NCI-H748 (cell line): ENCODE measurements around the gene CAMK2N2.

ENCODE experiments used
- DNase-seq: peaks from one replicate; lab custom pipeline; 2025; ENCODE audit not compliant: unreplicated experiment; lab: John Stamatoyannopoulos, UW

CAMK2N2 gene

DNA sequence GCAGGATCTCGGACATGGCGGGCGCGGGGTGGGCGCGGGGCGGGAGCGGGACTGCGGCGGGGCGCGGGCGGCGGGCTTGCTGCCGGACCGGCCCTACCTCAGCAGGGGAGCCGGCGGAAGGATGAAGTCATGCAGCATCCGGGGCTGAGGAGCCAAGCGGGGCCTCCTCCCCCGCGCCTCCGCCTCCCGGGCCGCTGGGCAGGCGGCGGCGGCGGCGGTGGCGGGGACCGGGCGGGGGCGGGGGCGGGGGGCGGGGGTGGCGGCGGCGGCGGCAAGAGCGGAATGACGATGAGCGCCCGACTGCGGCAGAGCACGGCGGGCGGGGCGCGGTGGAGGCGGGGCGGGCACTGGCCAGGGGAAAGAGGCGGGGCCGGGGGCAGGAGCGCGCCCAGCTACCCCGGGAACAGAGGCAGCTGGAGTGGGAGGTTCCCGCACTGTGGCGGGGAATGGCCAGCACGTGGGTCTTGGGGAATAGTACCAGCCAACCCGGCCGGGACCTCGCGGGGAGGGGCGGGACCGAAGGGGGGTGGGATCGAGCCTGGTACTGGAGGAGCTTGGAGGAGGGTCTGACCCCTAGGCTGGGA, at the start of gene CAMK2N2:
CAMK2N2 (minus strand) TSS at position 284 of the 584 bp plus-strand sequence; CDS start at position 16, 268 bp downstream.
- DNase-seq: peak; percentile 94

DNA sequence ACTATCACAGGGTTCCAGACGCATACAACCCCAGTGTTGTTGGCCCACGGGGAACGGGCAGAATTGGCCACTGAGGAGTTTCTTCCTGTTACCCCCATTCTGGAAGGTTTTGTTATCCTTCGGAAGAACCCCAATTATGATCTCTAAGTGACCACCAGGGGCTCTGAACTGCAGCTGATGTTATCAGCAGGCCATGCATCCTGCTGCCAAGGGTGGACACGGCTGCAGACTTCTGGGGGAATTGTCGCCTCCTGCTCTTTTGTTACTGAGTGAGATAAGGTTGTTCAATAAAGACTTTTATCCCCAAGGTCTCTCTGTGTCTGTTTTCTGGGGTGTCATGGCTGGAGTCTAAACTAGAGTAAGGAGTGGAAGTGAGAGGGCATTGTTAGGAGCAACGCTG, 47.4 kb upstream of the CAMK2N2 start:
- no peak for DNase-seq

DNA sequence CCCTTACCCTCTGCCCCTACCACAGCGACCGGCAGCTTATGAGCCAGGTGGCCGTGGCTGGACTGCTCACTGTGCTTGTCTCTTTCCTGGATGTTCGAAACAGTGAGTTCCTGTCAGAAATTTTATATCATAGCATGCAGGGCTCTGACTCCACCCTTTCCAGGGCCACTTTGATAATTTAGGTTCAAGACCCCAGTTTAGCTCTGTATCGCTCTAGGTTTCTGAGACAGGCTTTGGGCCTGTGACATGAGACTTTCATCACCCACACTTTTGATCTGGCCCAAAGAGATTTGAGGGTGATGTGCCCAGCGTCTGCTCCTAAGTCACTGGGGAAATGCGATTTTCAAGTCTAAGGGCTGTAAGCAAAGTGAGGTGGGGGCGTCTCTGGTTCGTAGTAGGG, 46.6 kb upstream of the CAMK2N2 start:
- DNase-seq: no peak

DNA sequence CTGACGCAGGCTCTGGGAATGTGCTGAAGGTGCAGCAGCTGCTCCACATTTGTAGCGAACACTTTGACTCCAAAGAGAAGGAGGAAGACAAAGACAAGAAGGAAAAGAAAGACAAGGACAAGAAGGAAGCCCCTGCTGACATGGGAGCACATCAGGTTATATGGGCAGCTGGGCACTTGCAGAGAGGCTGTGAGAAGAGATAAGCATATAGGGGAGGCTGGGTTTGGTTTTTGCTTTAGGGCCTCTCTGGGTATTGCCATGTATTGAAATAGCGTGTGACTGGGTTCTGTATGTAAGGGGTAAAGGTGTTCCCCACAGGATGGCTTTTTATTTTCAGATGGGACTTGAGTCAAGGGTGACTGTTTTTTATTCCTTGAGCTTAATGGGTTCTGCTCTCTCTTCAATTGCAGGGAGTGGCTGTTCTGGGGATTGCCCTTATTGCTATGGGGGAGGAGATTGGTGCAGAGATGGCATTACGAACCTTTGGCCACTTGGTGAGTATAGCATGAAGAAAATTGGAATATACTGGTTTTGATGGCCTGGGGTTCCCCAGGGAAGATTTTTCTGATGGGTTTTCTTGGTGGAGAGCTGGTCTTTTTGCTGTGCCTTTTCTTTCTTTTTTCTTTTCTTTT, 45.1 kb upstream of the CAMK2N2 start:
- DNase-seq: no peak

DNA sequence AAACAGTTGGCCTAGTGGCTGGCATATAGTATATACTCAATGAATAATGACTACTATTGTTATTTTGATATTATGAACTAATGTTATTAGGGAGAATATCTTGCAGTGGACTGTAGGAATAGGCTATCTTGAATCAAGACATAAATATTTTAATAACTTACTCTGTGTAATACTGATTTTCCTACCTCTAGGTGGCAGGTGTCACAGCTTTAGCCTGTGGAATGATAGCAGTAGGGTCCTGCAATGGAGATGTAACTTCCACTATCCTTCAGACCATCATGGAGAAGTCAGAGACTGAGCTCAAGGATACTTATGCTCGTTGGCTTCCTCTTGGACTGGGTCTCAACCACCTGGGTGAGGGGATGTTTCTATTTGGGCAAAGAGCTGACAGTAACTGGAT, 44.2 kb upstream of the CAMK2N2 start:
- no peak for DNase-seq

DNA sequence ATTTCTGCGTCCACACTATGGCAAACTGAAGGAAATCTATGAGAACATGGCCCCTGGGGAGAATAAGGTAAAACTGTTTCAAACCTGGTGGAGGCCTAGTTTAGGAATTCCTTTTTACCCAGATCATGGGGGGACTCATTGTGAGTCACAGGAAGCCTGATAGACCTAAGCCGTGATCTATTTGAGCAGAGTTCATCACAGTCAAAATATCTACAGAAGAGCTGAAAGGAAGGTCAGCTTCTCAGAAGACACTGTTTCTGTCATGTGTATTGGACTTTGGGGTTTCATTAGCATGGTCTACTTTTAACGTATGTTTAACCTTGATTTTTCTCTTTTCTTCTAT, 39.0 kb upstream of the CAMK2N2 start:
- DNase-seq: no peak

DNA sequence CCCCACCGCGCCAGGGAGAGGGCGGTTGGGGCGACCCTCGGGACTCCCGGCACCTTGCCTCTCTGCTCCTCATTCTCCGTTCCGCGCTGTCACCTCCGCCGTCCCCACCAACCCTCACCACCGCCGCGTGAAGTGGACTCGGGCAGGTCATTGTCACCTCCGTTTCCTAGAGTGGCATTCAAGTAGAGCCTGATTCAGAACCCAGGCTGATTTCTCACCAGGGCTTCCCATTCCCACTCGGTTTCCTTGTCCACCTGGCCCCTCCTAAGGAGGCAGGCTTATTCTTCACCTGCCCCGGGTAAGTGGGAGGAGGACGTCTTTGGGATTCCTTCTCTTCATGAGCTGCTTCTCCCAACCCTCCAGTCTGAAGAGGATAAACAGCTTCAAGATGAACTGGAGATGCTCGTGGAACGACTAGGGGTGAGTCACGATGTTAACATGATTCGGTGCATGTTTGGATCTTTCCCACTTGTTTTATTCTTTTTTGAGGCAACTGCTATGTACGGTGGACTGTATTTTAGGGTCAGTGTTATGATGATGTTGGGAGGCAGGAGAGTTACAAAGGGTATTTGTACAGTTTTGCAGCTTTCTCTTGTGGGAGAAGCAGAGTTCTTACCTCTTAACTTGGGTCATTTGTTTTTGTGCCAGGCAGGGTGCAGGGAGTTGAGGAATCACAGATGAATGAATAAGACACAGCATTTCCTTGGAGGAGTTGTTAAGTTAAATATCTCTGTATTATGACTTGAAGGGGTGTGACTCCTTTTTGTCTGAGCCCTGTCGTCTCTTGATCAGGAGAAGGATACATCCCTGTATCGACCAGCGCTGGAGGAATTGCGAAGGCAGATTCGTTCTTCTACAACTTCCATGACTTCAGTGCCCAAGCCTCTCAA, 38.4 kb upstream of the CAMK2N2 start:
- DNase-seq: no peak

DNA sequence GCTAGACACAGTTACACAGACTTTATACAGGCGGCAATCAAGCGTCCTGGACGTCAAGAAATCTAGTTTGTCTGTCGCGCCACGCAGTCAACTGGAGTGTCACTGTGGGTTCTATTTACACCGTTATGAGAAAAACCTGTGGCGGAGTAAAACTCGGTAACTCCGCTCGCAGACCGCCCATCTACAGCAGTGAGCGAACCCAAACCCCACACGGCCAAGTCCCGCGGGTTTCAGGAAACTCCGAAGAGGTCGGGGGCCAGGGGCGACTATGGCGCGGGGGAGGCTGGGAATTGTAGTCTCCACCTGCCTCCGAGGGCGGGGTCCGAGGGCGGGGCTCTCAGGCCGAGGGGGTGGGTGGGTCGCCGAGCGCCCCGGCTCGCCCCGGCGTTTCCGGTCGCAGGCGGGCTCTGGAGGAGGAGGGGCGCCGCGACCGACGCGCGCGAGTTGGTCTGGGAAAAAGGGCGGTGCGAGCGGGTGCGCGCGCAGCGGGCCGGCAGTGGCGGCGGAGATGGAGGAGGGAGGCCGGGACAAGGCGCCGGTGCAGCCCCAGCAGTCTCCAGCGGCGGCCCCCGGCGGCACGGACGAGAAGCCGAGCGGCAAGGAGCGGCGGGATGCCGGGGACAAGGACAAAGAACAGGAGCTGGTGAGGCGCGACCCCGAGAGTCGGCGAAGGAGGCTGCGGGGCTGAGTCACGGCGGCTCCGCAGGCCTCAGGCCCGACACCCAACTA, 37.6 kb upstream of the CAMK2N2 start, which contains the start of gene PSMD2:
PSMD2 (plus strand) TSS at position 483 of the 729 bp plus-strand sequence; CDS start at position 509, 26 bp downstream.
- DNase-seq: peak; percentile 94

DNA sequence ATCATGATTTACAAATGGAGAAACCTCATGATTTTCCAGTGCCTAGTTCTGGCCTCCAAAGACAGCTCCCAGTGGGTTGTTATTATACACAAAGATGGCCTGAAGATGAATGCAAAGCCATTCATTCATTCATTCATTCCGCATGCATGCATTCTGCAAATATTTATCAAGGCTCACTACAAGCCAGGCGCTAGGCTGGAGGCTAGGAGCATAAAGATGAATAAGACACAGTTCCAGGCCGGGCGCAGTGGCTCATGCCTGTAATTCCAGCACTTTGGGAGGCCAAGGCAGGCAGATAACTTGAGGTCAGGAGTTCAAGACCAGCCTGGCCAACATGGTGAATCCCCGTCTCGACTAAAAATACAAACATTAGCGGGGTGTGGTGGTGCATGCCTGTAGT, 35.3 kb upstream of the CAMK2N2 start:
- DNase-seq: no peak

DNA sequence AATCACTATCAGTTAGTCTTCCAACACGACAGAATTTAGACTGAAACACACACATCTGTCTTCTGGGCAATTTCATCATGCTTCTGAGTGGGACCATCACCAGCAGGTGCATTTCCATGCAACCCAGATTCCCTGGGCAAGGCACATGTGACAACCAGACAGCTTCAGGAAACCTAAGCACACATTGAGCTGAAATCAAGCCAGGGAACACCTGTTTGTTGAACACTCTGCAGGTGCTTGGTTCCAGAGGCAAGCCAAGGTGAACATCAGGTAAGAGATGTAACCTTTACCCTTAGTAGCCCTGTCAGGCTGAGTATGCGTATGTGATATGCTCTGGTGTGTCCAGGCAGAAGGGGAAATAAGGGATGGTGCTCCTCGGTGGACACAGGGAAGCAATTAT, 34.4 kb upstream of the CAMK2N2 start:
- no peak for DNase-seq

DNA sequence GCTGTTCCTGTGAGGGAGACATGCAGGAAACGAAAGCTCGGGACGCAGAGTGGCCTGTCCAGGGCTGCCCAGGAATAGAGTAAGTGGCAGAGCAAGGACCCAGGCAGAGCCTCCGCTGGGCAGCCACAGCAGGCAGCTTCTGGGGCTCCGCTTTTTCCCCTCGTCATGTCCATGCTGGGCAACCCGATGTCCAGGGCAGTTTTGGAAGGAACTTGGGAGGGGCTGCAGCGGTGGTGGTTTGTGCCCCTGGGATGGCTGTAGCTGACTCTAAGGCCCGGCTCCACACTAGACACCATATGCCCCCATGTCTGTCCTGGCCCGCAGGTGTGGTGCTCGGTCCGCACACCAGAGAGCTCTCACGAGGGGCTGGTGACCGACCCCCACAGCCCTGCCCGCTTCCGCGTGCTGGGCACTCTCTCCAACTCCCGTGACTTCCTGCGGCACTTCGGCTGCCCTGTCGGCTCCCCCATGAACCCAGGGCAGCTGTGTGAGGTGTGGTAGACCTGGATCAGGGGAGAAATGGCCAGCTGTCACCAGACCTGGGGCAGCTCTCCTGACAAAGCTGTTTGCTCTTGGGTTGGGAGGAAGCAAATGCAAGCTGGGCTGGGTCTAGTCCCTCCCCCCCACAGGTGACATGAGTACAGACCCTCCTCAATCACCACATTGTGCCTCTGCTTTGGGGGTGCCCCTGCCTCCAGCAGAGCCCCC, 30.5 kb upstream of the CAMK2N2 start:
- no peak for DNase-seq

DNA sequence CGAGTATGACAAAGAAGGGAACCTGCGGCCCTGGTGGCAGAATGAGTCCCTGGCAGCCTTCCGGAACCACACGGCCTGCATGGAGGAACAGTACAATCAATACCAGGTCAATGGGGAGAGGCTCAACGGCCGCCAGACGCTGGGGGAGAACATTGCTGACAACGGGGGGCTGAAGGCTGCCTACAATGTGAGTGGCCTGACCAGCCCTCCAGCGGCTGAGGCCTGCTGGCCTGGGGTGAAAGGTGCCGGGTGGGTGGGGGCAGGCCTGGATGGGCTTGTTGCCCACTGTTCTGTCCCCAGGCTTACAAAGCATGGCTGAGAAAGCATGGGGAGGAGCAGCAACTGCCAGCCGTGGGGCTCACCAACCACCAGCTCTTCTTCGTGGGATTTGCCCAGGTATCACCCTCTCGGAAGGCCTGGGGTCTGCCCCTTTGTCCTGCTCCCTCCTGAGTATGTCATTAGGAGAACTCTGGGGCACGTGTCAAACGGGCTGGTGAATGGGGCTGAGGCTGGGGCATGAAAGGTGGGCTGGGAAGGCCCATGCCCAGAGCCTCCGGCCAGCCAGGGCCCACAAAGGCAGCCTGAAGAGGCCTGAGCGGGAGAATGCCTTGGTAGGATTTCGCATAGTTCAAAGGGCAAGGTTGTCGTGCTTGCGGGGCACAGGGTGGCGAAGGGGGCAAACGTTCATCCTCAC, 29.8 kb upstream of the CAMK2N2 start:
- DNase-seq: no peak

DNA sequence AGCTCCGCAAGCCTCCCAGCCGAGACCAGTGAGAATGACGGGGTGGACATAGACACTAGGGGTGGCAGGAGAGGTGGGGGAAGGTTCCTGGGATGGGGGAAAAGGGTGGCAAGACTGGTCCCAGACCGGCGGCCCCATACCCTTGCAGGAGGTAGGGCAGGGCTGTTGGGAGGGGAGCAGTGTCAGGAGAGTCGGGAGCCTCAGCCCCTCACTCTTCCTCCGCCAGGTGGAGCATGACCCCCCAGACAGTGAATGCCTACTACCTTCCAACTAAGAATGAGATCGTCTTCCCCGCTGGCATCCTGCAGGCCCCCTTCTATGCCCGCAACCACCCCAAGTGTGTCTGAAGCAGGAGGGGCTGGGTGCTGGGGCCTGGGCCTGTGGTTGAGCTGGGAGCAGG, 29.0 kb upstream of the CAMK2N2 start:
- DNase-seq: no peak

DNA sequence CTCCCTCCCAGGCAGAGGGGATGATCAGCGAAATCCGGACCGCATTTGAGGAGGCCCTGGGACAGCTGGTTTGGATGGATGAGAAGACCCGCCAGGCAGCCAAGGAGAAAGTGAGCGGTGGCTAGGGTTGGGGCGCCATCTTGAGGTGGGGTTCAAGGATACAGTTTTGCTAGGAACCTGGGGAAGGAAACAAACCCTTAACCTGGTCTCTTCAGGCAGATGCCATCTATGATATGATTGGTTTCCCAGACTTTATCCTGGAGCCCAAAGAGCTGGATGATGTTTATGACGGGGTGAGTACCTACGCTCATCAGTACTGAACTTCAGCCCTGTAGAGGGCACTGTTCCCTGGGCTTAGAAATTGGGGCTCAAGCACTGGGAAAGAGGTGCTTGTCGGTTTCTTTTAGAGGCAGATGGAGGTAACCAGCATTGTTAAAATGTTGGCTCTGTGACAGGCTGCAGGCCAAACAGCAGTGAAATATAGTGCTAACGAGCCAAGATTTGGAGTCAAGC, 28.1 kb upstream of the CAMK2N2 start:
- peak; percentile 50 for DNase-seq

DNA sequence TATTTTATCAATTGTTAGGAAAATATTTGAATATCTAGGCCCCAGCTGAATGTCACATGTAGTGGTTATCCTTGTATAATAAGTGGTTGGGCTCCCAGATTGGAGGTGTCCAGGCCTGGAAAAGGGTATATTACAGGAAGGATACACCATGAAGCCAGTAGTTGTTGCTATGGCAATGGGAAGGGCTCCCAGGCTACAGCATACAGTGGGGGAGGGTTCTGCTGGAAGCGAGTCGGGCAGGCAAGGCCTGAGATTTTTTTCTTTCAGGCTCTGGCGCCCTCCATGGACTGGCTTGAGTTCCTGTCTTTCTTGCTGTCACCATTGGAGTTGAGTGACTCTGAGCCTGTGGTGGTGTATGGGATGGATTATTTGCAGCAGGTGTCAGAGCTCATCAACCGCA, 23.3 kb upstream of the CAMK2N2 start:
- DNase-seq: peak; percentile 87

DNA sequence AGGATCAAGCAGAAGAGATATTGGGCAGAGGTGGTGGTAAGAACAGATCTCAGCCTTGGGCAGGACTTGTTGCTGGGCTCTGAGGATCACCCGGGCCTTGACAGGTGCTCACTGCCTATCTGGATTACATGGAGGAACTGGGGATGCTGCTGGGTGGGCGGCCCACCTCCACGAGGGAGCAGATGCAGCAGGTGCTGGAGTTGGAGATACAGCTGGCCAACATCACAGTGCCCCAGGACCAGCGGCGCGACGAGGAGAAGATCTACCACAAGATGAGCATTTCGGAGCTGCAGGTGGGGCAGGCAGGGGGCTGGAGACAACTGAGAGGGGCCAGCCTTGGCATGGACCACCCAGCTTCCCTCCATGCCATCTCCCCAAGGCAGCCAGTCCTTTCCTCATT, 22.3 kb upstream of the CAMK2N2 start:
- DNase-seq: no peak

DNA sequence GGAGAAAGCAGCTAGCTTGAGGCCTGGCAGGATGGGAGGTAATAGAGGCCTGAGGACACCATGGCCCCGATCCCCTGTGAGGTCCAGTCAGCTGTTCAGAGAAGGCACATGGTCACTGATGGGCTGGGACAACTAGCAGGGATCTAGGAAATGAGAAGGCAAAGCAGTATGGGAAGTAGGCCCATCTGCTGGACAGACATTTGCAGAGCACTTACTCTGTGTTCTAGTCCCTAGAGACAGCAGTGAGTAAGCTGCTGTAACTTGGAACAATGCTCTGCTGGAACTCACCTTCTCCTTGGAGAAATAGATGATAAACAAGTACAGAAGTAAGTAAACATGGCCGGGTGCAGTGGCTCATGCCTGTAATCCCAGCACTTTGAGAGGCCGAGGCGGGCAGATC, 21.6 kb upstream of the CAMK2N2 start:
- no peak for DNase-seq

DNA sequence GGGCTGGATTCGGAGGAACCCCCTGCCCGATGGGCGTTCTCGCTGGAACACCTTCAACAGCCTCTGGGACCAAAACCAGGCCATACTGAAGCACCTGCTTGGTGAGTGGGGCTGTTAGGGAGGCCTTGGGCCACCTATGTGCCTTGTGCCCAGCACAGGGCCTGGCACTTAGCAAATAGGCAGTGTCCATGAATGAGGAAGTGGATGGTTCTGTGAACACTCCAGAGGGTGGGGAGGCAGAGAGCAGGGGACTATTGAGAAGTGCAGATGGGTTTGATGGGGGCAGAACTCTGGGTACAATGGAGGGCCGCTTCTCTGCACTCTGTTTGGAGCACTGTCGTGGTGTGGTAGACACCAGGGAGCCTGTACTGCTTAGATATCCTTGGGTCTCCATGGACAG, 16.0 kb upstream of the CAMK2N2 start:
- DNase-seq: no peak

DNA sequence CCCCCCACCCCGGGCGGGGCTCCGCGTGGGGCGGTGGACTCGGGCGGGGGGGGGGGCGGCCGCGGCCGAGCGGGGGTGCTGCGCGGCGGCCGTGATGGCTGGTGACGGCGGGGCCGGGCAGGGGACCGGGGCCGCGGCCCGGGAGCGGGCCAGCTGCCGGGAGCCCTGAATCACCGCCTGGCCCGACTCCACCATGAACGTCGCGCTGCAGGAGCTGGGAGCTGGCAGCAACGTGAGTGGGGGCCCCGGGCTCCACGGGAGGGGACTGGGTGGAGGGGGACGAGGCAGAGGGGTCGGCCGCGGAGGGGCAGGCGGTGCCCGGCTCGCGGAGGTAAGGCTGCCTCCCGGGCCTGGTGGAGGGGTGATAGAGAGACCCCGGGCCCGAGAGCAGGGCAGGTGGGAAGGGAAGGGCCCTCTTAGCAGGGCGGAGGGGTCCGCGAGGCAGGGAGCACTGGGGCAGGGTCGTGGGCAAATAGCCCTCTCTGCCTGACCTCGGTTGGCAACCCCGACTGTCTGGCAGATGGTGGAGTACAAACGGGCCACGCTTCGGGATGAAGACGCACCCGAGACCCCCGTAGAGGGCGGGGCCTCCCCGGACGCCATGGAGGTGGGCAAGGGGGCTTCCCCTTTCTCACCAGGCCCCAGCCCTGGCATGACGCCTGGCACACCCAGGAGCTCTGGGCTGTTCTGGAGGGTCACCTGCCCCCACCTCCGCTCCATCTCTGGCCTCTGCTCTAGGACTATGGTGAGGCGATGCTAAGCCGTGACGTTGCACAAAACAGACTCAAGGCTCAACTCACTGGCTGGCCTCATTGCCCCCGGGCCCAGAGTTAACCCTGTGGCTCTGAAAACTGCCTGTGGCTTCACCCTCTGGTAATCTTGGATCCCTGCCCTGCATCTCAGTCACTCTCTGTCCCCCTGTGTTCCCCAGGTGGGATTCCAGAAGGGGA, 14.9 kb upstream of the CAMK2N2 start, which contains the start of gene ECE2:
ECE2 (plus strand) TSS at position 62 of the 950 bp plus-strand sequence; CDS start at position 194, 132 bp downstream.
- DNase-seq: no peak
